ENCODE data around the gene CDX1.

CDX1 gene

DNA sequence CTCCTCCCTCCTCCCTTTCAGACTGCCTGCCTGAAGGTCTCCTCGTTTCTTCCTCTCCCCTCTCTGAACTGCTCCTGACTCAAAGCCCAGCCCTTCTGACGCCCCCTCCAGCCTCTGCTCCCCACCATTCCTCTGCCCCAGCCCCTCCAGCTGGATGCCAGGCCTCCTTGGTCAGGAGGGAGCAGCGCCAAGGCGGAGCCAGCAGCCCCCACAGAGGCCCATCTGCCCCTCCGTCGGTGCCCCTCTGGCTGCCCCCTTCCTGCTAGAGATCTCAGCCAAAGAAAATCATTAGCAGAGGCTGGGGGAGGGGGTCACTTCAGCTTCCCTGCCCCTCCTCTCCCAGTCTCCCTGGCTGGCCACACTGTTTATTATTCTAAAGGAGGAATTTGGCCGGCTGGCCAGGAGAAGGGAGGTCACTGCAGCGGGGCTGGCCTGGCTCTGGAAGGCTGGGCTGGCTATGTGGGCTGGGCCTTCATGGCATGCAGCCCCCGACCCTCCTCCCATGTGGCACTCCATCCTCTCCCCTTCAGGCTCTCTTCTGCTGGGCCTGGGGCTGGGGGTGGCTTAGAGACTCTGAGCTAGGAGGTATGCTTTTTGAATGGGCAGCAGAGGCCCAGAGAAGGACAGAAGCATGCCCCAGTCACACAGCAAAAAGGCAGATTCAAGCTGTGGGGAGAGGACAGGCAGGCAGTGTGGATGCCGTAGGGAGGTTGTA is 27.9 kb upstream of the CDX1 start:
- Histone ChIP-seq H3K9me3 (ENCODE audit: control insufficient read depth, low read length) (no peaks in the 10 kb centered on the region), H3K36me3 (ENCODE audit: control insufficient read depth, insufficient read depth, low read length) (no peaks in the 10 kb centered on the region), H3K27ac (ENCODE audit: insufficient read depth, low read length, poor library complexity, severe bottlenecking) (no peak overlapping the region), H3K4me1 (ENCODE audit: control insufficient read depth, insufficient read depth, low read length, poor library complexity, severe bottlenecking) (no peaks in the 10 kb centered on the region), H3K4me3 (ENCODE audit: insufficient read depth, low read depth, low read length, poor library complexity, severe bottlenecking) (no peak overlapping the region), H3K27me3 (replicated peaks; ENCODE audit: control insufficient read depth, insufficient read depth, low read length, poor library complexity, severe bottlenecking) (no peaks in the 10 kb centered on the region)
- no peak for DNase-seq

DNA sequence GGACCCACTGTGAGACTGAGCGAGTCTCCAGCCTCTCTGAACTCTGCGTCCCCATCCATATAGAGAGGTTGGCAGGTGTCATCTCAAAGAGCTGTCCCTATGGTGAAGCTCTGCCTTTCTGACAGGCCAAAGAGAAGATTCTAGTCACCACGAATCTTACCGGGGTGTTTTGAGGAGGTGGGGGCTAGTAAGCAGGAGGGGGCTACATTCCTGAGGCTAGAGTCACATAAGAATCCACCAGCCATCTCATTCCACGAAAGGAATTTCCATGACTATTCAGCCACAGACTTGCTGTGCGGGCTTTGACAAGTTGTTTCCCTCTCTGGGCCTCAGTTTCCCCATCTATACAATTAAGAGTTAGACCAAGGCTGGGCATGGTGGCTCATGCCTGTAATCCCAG is 27.2 kb upstream of the CDX1 start:
- no peaks in the 10 kb centered on the region for H3K4me1 ChIP-seq (ENCODE audit: control insufficient read depth, insufficient read depth, low read length, poor library complexity, severe bottlenecking)
- DNase-seq: no peak
- H3K27me3 ChIP-seq (replicated peaks; ENCODE audit: control insufficient read depth, insufficient read depth, low read length, poor library complexity, severe bottlenecking): no peaks in the 10 kb centered on the region
- no peak overlapping the region for H3K27ac ChIP-seq (ENCODE audit: insufficient read depth, low read length, poor library complexity, severe bottlenecking)
- no peaks in the 10 kb centered on the region for H3K36me3 ChIP-seq (ENCODE audit: control insufficient read depth, insufficient read depth, low read length)
- H3K9me3 ChIP-seq (ENCODE audit: control insufficient read depth, low read length): no peaks in the 10 kb centered on the region
- no peak overlapping the region for H3K4me3 ChIP-seq (ENCODE audit: insufficient read depth, low read depth, low read length, poor library complexity, severe bottlenecking)

DNA sequence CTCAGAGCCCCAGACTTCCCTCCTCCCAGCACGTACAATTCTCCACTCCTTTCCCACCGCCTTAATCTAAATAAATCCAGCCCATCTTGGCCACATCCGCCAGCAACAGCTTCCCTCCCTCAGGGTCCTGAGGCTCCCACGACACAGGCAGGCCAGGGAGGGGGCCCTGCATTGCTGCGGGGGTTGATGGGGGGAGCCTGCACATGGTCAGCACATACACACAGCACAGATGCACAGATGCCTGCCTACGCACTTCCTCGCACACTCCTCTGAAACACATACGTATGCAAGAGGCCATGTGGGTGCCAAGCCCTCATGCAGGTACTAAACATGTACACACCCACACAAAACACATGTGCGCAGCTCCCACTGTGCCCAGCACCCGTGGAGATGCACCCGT is 25.7 kb upstream of the CDX1 start:
- H3K36me3 ChIP-seq (ENCODE audit: control insufficient read depth, insufficient read depth, low read length): no peaks in the 10 kb centered on the region
- no peak overlapping the region for H3K27ac ChIP-seq (ENCODE audit: insufficient read depth, low read length, poor library complexity, severe bottlenecking)
- H3K27me3 ChIP-seq (replicated peaks; ENCODE audit: control insufficient read depth, insufficient read depth, low read length, poor library complexity, severe bottlenecking): no peaks in the 10 kb centered on the region
- no peaks in the 10 kb centered on the region for H3K9me3 ChIP-seq (ENCODE audit: control insufficient read depth, low read length)
- no peak overlapping the region for H3K4me3 ChIP-seq (ENCODE audit: insufficient read depth, low read depth, low read length, poor library complexity, severe bottlenecking)
- H3K4me1 ChIP-seq (ENCODE audit: control insufficient read depth, insufficient read depth, low read length, poor library complexity, severe bottlenecking): no peaks in the 10 kb centered on the region
- DNase-seq: no peak

DNA sequence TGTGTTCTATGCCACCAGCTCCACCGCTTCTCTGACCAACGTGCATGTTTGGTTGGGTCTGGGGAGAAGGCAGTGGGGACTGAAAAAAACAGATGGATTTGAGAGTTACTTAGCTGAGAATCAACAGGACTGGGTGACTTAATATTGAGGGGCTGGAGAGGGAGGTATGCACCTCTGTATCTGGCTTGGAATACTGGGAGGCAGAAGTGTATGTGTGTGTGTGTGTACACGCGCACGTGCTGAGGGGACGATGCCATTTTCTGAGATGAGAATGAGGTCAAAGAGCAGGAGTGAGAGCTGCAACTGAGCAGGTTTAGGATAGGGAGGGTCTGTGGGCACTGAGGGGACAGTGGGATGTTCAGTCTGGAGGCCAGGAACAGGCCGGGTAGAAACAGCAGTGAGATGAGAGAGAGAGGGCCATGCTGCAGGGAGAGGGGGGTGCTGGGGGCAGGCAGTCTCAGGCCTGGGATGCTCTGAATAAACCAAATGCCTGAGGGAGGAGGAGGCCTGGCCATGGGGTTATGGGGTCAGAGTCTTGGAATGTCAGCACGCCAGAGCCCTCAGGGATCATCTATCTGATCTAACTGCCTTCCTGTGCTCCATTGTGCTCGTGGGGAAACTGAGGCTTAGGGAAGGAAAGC is 24.9 kb upstream of the CDX1 start:
- DNase-seq: no peak
- Histone ChIP-seq H3K27me3 (replicated peaks; ENCODE audit: control insufficient read depth, insufficient read depth, low read length, poor library complexity, severe bottlenecking) (no peaks in the 10 kb centered on the region), H3K36me3 (ENCODE audit: control insufficient read depth, insufficient read depth, low read length) (no peaks in the 10 kb centered on the region), H3K4me1 (ENCODE audit: control insufficient read depth, insufficient read depth, low read length, poor library complexity, severe bottlenecking) (no peaks in the 10 kb centered on the region), H3K27ac (ENCODE audit: insufficient read depth, low read length, poor library complexity, severe bottlenecking) (no peak overlapping the region), H3K4me3 (ENCODE audit: insufficient read depth, low read depth, low read length, poor library complexity, severe bottlenecking) (no peak overlapping the region), H3K9me3 (ENCODE audit: control insufficient read depth, low read length) (no peaks in the 10 kb centered on the region)

DNA sequence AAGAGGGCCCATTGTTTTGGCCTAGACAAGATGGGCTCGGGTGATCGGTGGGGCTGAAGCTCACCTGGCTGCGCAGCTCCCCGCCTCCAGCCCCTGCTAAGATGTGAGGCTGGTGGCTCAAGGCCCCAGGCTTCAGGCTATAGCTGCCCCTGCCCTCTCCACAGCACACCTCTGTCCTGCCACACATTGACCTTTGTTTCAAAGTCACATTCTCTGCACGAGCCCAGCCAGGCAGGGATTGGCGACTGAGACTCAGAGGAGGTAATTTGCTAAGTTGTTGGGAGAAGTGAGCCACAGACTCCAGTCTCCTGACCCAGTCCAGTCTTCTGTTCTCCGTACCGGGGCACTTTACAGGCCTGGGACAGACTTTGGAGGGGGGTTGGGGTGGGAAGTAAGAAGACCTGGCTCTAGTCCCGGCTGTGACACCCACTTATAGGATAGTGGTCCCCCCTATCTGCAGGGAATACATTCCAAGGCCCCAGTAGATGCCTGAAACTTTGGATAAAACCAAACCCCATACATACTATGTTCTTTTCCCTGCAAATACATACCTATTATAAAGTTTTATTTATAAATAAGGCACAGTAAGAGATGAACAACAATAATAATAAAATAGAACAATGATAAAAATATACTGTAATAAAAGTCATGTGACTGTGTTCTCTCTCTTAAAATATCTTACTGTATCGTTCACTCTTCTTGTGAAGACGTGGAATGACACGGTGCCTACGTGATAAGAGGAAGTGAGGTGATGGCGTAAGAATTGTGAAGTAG is 24.2 kb upstream of the CDX1 start:
- H3K4me3 ChIP-seq (ENCODE audit: insufficient read depth, low read depth, low read length, poor library complexity, severe bottlenecking): no peak overlapping the region
- DNase-seq: no peak
- no peaks in the 10 kb centered on the region for H3K36me3 ChIP-seq (ENCODE audit: control insufficient read depth, insufficient read depth, low read length)
- H3K9me3 ChIP-seq (ENCODE audit: control insufficient read depth, low read length): no peaks in the 10 kb centered on the region
- no peak overlapping the region for H3K27ac ChIP-seq (ENCODE audit: insufficient read depth, low read length, poor library complexity, severe bottlenecking)
- no peaks in the 10 kb centered on the region for H3K4me1 ChIP-seq (ENCODE audit: control insufficient read depth, insufficient read depth, low read length, poor library complexity, severe bottlenecking)
- no peaks in the 10 kb centered on the region for H3K27me3 ChIP-seq (replicated peaks; ENCODE audit: control insufficient read depth, insufficient read depth, low read length, poor library complexity, severe bottlenecking)

DNA sequence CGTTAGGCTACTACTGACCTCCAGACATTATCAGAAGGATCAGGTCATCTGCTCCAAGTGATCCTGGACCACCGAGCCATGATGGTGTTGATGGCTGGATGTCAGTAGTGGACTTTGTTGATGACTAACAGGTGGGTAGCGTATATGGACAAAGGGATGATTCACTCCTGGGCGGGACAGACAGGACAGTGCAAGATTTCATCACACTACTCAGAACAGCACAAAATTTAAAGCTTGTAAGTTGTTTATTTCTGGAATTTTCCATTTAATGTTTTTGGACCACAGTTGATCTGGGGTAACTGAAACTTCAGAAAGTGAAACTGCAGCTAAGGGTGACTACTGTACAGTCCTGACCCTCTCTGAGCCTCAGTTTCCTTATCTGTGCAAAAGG is 23.6 kb upstream of the CDX1 start:
- H3K36me3 ChIP-seq (ENCODE audit: control insufficient read depth, insufficient read depth, low read length): no peaks in the 10 kb centered on the region
- no peak for DNase-seq
- H3K4me1 ChIP-seq (ENCODE audit: control insufficient read depth, insufficient read depth, low read length, poor library complexity, severe bottlenecking): no peaks in the 10 kb centered on the region
- H3K27me3 ChIP-seq (replicated peaks; ENCODE audit: control insufficient read depth, insufficient read depth, low read length, poor library complexity, severe bottlenecking): no peaks in the 10 kb centered on the region
- H3K9me3 ChIP-seq (ENCODE audit: control insufficient read depth, low read length): no peaks in the 10 kb centered on the region
- H3K27ac ChIP-seq (ENCODE audit: insufficient read depth, low read length, poor library complexity, severe bottlenecking): no peak overlapping the region
- H3K4me3 ChIP-seq (ENCODE audit: insufficient read depth, low read depth, low read length, poor library complexity, severe bottlenecking): no peak overlapping the region

DNA sequence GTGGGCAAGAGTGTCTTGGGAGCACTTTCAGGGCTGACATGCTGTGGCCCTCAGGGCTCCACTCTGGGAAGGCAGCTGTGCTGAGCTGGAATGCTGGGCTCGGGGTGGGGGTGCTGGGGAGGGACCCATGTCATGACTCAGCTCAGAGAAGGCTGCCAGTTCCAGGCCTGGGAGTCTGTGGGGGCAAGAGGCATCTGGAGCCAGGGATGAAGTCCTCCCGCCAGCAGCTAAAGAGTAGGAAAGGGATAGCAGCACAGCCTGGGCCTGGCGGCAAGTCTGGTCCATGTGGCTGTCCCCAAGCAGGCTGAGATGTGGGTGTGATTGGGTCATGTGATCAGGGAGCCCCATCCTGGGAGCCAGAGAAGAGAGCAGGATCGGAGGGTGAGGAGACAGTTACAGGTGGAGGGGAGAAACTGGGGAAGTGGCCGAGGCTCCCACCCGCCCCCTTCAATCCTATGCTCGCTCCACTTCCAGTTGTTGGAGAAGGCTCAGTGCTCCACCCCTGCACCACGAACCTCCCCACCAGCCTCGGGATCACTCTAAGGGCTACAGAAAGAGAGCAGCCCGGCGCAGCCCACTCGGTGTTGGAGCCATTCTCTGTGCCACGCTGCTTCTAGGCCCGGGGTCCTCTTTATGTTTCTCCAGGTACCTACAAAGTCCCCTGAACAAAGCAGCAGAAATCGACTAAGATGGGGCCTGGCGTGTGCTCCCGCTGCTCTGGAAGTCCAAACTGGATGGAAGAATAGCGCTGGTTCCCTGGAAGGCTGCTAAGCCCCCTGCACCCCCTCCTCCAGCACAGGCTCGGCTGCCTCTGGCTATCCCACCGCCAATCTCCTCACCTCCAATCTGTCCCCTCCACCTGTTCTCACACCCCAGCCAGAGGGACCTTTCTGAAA is 23.0 kb upstream of the CDX1 start:
- Histone ChIP-seq H3K27ac (ENCODE audit: insufficient read depth, low read length, poor library complexity, severe bottlenecking) (no peak overlapping the region), H3K27me3 (replicated peaks; ENCODE audit: control insufficient read depth, insufficient read depth, low read length, poor library complexity, severe bottlenecking) (no peaks in the 10 kb centered on the region), H3K4me3 (ENCODE audit: insufficient read depth, low read depth, low read length, poor library complexity, severe bottlenecking) (no peak overlapping the region), H3K4me1 (ENCODE audit: control insufficient read depth, insufficient read depth, low read length, poor library complexity, severe bottlenecking) (no peaks in the 10 kb centered on the region), H3K36me3 (ENCODE audit: control insufficient read depth, insufficient read depth, low read length) (no peaks in the 10 kb centered on the region), H3K9me3 (ENCODE audit: control insufficient read depth, low read length) (no peaks in the 10 kb centered on the region)
- DNase-seq: no peak

DNA sequence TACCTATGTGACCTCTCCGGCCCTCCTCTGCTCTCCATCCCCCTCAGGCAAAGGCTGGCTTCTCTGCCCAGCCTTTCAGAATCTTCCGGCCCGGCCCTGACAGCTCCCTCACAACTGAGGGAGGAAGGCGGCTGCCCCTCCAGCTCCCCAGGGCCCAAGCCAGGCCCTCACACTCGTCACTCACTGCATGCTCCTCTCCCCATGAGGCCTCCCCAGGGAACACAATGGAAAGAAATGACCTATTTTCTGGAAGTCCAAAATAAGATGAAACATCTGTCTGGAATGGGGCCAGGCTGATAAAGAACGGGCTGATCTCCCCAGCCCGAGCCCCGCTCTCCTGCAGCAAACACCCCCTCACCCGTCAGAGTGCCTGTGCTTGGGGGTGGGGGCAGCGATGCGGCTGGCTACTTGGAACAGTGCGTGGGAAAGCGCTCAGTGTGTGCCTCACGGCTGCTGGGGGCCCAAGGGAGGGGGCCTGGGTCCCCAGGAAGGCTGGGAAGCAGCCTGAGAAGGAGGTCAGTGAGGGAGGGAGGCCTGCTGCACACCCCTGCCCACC is 22.3 kb upstream of the CDX1 start:
- no peaks in the 10 kb centered on the region for H3K9me3 ChIP-seq (ENCODE audit: control insufficient read depth, low read length)
- no peaks in the 10 kb centered on the region for H3K36me3 ChIP-seq (ENCODE audit: control insufficient read depth, insufficient read depth, low read length)
- no peak overlapping the region for H3K27ac ChIP-seq (ENCODE audit: insufficient read depth, low read length, poor library complexity, severe bottlenecking)
- no peak overlapping the region for H3K4me3 ChIP-seq (ENCODE audit: insufficient read depth, low read depth, low read length, poor library complexity, severe bottlenecking)
- H3K27me3 ChIP-seq (replicated peaks; ENCODE audit: control insufficient read depth, insufficient read depth, low read length, poor library complexity, severe bottlenecking): no peaks in the 10 kb centered on the region
- DNase-seq: no peak
- H3K4me1 ChIP-seq (ENCODE audit: control insufficient read depth, insufficient read depth, low read length, poor library complexity, severe bottlenecking): no peaks in the 10 kb centered on the region

DNA sequence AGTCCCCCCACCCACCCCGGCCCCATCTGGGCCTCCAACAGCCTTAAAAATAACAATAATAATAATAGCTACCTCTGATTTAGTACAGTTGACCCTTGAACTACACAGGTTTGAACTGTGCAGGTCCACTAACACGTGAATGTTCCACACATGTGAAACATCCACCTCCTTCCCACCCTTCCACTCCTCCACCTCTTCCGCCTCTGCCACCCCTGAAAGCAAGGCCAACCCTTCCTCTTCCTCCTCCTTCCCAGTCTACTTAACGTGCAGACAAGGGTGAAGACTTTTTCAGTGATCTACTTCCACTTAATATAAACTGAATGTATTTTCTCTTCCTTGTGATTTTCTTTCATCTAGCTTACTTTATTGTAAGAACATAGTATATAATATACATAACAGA is 21.7 kb upstream of the CDX1 start:
- Histone ChIP-seq H3K36me3 (ENCODE audit: control insufficient read depth, insufficient read depth, low read length) (no peaks in the 10 kb centered on the region), H3K27me3 (replicated peaks; ENCODE audit: control insufficient read depth, insufficient read depth, low read length, poor library complexity, severe bottlenecking) (no peaks in the 10 kb centered on the region), H3K27ac (ENCODE audit: insufficient read depth, low read length, poor library complexity, severe bottlenecking) (no peak overlapping the region), H3K4me3 (ENCODE audit: insufficient read depth, low read depth, low read length, poor library complexity, severe bottlenecking) (no peak overlapping the region), H3K9me3 (ENCODE audit: control insufficient read depth, low read length) (no peaks in the 10 kb centered on the region), H3K4me1 (ENCODE audit: control insufficient read depth, insufficient read depth, low read length, poor library complexity, severe bottlenecking) (no peaks in the 10 kb centered on the region)
- no peak for DNase-seq

All from effector memory CD4-positive, alpha-beta T cell (primary cell).